Measurements from ENCODE around the gene LRP1-AS. TPM values are rescaled to one million over a fixed set of nuclear protein-coding genes. Genes with fewer than 3 reads are reported as not detected.

Gene LRP1-AS
- total RNA-seq, 1 experiment from 2014 or later = not detected

GRCh38 chr12:57096748-57097553 lies 50.5 kb downstream of the LRP1-AS start:
- ChIA-PET POLR2A (no interaction called here), CTCF (interaction anchor here (0.5 kb wide), 1 partner anchor 91 kb away, joined by 9 read pairs; no protein-coding TSS in a partner anchor)
- no peak overlapping the region for H3K4me3 ChIP-seq (ENCODE audit: low read depth in 2 of 2, low read length in 2 of 2)
- intact Hi-C loops (cut with micrococcal nuclease; ENCODE audit: unreplicated experiment) = no loop called here
- ATAC-seq (no peak), DNase-seq (ENCODE audit: low read depth, low spot score) (no peak)
- no peaks in the 10 kb centered on the region for H3K36me3 ChIP-seq (ENCODE audit: control insufficient read depth, insufficient read depth, low read length)
- no peaks in the 10 kb centered on the region for H3K27me3 ChIP-seq (ENCODE audit: control insufficient read depth, insufficient read depth, low read length)
- H3K27ac ChIP-seq (ENCODE audit: low read length) = no peak overlapping the region
- H3K9me3 ChIP-seq (ENCODE audit: control insufficient read depth, insufficient read depth, low read depth, low read length) = no peaks in the 10 kb centered on the region
- peaks cover 3% of the 10 kb centered on the region; the same call in 1 of the 2 replicates for H3K4me1 ChIP-seq (ENCODE audit: control insufficient read depth, insufficient read depth, low read length)
- in situ Hi-C loops (cut with HindIII; ENCODE audit: low pct_unique_long_range_greater_than_20kb, low sequenced_read_pairs) = no loop called here
- BruUV-seq (replicated peaks) = no TSS peak
- TF ChIP-seq REST (IDR thresholded peaks at IDR 0.05; ENCODE audit: insufficient read depth in 1 of 2, low read depth in 2 of 2, low read length in 1 of 2) (no peak), TCF7L2 (IDR thresholded peaks at IDR 0.05; ENCODE audit: low read depth, low read length) (no peak), CTCF (IDR thresholded peaks at IDR 0.05) (no peak)

GRCh38 chr12:57096099-57096572 lies 51.3 kb downstream of the LRP1-AS start:
- Histone ChIP-seq H3K27ac (ENCODE audit: low read length) (no peak overlapping the region), H3K27me3 (ENCODE audit: control insufficient read depth, insufficient read depth, low read length) (no peaks in the 10 kb centered on the region), H3K4me3 (ENCODE audit: low read depth in 2 of 2, low read length in 2 of 2) (no peak overlapping the region), H3K4me1 (ENCODE audit: control insufficient read depth, insufficient read depth, low read length) (peaks cover 2% of the 10 kb centered on the region; the same call in 1 of the 2 replicates), H3K9me3 (ENCODE audit: control insufficient read depth, insufficient read depth, low read depth, low read length) (no peaks in the 10 kb centered on the region), H3K36me3 (ENCODE audit: control insufficient read depth, insufficient read depth, low read length) (no peaks in the 10 kb centered on the region)
- ChIA-PET CTCF (interaction anchor here (0.5 to 0.6 kb wide), 2 partner anchors 16 to 90 kb away, joined by 4 to 9 read pairs; no protein-coding TSS in a partner anchor), POLR2A (no interaction called here)
- ATAC-seq (no peak), DNase-seq (ENCODE audit: low read depth, low spot score) (no peak)
- TSS peak; percentile 81 for BruUV-seq (replicated peaks)
- in situ Hi-C loops (cut with HindIII; ENCODE audit: low pct_unique_long_range_greater_than_20kb, low sequenced_read_pairs) = no loop called here
- TF ChIP-seq POLR2AphosphoS5 (IDR thresholded peaks at IDR 0.05; ENCODE audit: low read depth, low read length) (no peak), REST (IDR thresholded peaks at IDR 0.05; ENCODE audit: insufficient read depth in 1 of 2, low read depth in 2 of 2, low read length in 1 of 2) (no peak), CTCF (IDR thresholded peaks at IDR 0.05) (no peak), SIN3A (IDR thresholded peaks at IDR 0.05; ENCODE audit: borderline replicate concordance, insufficient read depth, low read depth, low read length) (no peak)
- intact Hi-C loops (cut with micrococcal nuclease; ENCODE audit: unreplicated experiment) = no loop called here
